ENCODE results near the gene IGSF9.

The IGSF9 gene, protein sequence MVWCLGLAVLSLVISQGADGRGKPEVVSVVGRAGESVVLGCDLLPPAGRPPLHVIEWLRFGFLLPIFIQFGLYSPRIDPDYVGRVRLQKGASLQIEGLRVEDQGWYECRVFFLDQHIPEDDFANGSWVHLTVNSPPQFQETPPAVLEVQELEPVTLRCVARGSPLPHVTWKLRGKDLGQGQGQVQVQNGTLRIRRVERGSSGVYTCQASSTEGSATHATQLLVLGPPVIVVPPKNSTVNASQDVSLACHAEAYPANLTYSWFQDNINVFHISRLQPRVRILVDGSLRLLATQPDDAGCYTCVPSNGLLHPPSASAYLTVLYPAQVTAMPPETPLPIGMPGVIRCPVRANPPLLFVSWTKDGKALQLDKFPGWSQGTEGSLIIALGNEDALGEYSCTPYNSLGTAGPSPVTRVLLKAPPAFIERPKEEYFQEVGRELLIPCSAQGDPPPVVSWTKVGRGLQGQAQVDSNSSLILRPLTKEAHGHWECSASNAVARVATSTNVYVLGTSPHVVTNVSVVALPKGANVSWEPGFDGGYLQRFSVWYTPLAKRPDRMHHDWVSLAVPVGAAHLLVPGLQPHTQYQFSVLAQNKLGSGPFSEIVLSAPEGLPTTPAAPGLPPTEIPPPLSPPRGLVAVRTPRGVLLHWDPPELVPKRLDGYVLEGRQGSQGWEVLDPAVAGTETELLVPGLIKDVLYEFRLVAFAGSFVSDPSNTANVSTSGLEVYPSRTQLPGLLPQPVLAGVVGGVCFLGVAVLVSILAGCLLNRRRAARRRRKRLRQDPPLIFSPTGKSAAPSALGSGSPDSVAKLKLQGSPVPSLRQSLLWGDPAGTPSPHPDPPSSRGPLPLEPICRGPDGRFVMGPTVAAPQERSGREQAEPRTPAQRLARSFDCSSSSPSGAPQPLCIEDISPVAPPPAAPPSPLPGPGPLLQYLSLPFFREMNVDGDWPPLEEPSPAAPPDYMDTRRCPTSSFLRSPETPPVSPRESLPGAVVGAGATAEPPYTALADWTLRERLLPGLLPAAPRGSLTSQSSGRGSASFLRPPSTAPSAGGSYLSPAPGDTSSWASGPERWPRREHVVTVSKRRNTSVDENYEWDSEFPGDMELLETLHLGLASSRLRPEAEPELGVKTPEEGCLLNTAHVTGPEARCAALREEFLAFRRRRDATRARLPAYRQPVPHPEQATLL

DNA sequence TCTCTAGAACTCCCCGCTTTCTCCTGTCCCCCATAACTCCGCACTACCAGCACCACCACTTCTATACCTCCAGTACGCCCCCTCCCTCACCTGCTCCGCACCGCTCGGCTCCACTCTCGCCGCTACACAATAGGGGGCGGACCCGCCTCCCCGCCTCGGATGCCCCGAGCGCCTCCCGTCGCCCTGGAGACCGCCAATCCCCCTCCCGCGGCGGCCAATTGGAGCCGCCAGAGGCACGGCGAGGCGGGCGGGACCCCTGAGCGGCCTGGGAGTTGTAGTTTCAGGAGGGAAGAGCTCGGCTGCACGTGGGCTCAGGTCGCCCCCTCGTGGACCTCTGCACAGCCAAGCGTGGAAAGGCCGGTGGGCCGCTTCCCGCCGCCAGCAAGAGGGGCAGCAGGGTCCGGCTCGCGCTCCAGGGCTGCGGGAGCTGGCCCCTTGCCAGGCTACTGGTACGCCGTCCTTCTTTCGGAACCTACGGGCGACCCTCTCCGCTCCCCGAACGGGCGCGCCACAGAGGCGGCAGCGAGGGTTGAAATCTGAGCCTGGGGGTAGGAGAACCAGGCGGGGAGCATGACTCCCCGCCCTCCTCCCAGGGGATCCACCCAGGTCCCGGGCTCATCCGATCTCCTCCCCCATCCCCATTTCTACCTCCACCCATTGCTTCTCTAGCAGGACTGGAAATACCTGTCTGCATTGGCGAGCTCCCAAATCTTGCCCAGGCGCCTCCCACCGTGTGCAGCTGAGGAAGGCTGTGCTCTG is at the start of gene IGSF9:
IGSF9 (minus strand) TSS at position 131 of the 759 bp plus-strand sequence. CDS start 2,159 bp downstream, outside the sequence.
- peak; percentile 64 for DNase-seq

DNA sequence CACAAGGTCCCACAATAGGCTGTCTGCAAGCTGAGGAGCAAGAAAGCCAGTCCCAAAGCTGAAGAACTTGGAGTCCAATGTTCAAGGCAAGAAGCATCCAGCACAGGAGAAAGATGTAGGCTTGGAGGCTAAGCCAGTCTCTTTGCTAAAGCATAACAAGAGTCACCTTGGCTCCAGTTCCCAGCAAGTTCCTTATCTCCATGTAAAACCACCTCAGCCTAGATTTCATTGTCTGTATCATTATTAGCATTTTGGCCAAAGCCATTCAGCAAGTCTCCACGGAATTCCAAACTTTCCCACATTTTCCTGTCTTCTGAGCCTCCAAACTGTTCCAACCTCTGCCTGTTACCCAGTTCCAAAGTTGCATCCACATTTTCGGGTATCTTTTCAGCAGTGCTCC is 49.5 kb upstream of the IGSF9 start:
- DNase-seq, result no peak

DNA sequence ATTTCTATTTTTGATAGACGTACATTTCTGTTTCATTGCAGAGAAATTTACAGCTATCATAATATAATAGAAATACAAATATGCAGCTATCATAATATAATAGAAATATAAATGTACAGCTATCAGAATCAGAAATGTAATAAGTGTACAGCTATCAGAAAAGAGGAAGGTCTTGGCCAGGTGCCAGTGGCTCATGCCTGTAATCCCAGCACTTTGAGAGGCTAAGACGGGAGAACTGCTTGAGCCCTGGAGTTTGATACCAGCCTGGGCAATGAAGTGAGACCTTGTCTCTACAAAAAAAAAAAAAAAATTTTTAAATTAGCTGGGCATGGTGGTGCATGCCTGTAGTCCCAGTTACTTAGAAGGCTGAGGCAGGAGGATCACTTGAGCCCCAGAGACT is 48.5 kb upstream of the IGSF9 start:
- no peak for DNase-seq

DNA sequence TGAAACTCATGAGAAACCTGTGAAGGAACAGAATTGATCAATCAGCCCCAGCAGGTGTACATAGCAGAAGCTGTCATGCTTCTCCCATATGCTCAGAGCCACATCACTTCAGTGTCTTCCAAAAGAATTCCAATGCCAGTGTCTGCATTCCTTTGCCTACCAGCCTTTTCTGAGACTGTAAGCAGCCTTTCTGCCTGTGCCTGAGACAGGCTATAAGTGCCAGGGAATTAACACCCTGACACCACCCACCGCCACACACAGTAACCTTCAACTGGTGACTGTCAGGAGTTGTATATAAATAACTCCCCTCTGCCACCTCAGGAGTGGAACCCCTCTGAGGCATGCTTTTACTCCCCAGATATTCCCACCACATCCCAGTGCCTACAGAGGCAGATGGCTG is 46.7 kb upstream of the IGSF9 start:
- DNase-seq, result no peak

DNA sequence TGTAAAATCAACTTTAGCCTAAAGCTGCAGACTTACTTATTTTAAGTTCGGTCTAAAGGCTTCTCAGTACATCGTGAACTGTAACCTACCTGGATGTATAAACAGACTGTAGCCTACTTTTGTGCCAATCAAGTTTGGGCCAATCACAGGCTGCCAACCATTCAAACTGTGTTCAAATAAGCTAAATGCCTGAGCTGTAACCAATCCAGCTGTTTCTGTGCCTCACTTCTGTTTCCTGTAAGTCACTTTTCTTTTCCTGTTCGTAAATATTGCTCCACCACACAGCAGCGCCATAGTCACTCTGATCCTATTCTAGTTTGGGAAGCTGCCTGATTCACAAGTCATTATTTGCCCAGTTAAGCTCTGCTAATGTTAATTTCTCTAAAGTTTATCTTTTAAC is 46.1 kb upstream of the IGSF9 start:
- DNase-seq, result peak; percentile 18

DNA sequence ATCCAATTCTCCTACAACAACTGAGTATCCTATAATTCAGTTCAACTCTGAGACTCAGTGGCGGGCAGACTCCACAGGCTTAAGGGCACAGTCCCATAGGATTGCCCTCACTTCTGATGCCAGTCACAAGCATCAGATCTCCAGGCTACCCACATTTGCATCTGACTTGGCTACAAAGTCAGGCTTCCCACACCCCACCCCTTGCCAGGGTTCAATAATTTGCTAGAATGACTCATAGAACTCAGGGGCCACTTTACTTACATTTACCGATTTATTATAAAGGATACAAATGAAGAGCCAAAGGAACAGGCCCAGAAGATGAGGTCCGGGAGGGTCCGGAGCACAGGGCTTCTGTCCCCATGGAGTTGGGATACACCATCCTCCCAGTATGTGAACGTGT is 44.6 kb upstream of the IGSF9 start:
- DNase-seq, result no peak

DNA sequence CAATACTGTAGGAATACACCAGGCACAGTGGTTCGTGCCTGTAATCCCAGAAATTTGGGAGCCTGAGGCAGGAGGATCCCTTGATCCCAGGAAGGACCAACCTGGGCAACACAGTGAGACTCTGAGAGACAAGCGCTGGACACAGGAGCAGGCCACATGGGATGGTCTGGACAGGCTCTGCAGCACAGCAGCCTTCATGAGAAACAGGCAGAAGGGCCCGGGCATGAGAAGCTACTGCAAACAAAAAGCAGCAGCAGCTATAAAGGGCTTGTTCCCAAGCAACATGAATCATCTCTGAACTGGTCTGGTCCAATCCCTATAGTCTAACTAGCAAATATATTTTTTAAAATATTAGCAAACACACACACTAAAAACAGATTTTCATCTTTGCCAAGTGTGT is 44.2 kb upstream of the IGSF9 start:
- no peak for DNase-seq

DNA sequence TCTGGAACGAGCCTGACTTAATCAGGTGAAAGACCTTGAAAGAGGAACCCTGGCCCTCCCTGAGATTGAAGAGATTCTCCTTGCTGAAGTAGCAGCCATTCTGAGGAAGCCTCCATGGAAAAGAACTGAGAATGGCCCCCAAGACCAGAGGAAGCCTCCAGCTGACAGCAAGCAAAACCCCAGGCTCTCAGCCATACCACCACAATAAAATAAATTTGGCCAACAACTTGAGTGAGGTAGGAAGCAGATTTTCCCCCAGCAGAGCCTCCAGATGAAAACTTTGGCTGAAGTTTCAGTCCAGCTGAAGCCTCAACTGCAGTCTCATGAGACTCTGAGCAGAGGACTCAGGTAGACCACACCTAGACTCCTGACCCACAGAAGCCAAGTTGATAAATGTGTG is 42.6 kb upstream of the IGSF9 start:
- no peak for DNase-seq

DNA sequence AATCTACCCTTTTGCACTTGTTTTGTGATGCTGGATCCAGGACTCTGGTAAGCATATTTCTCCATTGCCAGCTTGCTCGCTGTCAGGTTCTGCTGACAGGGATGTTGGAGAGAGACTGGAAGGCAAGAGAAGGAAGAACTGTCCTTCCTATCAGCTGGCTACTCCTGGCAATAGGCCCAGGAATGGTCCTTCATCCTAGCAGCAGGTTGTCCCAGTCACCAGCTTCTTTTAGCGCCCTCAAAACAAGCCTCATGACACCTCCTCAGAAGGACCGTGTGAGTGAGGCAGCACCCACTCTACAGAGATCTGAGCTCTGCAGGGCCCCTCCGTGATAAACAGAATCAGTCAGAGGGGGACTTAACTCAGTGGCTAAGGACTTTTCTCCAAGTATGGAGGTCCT is 41.8 kb upstream of the IGSF9 start:
- DNase-seq, result no peak

DNA sequence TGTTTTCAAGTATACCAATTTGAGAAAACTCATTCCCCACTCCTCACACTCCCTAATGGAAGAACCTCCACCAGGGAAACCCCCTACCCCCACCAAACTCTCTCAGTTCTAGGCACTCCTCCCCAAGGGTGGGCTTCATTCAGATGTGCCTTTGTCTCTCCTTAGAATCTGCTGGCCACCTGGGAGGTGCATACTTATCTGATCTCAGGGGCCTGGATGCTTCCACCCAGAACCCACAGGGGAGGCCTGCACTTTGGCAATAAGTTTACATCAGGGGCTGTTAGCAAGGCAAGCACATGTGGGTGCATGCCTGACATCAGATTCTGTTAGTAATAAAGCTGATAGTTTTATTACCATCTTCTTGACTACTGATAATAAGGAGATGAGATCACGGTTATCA is 41.1 kb upstream of the IGSF9 start:
- DNase-seq, result no peak

DNA sequence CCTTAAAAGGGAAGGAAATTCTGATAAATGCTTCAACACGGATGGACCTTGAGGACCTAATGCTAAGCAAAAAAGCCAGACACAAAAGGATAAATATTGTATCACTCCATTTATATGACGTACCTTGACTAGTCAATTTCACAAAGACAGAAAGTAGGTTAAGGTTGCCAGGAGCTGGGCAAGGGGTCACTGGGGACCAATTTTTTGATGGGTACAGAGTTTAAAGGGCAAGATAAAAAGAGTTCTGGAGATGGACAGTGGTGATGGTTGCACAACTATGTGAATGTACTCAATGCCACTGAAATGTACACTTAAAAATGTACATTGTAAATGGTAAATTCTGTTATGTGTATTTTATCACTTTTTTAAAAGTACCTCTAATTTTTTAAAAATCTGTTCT is 40.7 kb upstream of the IGSF9 start:
- no peak for DNase-seq

DNA sequence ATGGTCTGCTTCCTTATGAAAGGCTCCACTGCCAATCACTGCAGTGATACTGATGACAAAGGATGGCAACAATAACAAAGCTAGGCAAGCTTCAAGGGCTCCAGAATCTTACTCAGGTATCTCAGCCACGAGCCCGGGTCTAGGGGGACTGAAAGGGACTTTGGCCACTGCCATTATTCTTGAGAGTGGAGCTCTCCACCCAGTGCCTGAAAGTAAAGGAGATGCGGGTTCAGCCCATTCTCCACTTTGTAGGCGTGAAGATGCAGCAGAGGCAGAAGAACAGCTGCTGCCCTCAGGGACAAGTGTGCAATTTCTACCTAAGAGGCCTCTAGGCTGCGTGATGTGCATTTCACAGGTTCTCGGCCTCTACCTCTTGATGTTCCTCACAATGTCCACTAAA is 40.1 kb upstream of the IGSF9 start:
- DNase-seq, result no peak

DNA sequence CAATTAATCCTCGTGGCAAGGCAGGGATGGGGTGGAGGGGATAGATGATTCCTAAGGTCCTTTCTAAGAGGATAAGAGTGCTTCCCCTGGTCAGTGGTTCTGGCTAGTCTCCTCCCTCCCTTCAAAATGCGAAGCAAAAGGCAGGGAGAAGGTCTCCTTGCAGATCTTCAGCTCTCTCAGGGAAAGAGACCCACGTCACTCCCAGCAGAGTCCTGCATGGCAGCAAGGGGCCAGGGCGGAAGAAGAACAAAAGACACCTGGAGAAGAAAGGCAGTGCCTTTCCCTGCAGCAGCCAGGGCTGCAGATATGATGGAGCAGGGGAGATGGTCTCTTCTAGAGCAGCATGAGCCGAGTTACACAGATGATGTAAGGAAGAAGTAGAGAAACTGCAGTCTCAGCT is 38.3 kb upstream of the IGSF9 start:
- DNase-seq, result no peak

DNA sequence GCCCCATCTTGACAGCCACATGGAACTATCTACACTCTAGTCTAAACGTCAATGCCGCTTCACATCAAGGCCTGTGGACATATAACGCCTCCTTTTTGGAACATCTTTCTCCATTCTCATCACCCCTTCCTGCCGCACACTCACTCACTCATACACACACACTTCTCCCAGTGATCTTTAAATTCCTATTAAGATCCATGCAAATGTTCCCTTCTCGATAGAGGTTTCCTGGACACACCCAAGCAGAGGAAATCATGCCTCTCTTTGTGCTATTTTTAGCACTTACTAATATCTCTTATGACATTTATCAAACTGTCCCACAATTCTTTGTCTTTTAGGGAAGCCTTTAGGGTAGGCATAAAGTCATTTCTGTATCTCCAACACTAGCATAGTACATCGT is 36.9 kb upstream of the IGSF9 start:
- no peak for DNase-seq

DNA sequence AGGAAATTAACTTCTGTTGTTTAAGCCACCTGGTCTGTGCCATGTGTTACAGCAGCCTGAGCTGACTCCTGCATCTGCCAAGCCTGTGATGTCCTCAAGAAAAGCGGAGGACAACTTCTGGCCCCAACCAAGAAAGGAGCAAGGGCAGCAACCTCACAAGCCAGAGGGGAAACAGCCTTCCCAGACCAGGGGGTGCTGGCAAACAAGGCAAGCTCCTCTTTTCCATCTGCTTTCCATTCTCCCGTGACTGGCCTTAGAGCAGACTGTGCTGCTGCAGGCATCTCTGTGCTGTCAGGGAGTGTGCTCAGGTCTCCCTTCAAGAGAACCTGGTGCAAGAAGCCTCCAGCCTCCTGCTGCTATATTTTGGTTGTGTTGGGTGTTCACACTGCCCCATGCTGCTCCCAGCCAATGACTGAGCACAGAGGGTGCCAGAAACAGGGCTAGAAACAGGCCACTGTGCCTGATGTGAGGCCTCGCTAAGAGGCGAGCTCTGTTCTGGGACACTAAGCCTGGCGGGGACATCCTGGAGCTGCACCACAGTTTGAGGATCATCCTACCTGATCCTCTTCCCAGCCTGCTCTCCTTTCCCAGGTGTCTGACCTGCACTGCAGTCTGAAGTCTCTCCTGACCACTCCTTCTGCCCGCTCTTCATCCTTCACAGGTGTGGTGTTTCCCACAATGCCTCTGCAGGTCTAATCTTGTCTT is 36.1 kb upstream of the IGSF9 start:
- DNase-seq, result no peak

DNA sequence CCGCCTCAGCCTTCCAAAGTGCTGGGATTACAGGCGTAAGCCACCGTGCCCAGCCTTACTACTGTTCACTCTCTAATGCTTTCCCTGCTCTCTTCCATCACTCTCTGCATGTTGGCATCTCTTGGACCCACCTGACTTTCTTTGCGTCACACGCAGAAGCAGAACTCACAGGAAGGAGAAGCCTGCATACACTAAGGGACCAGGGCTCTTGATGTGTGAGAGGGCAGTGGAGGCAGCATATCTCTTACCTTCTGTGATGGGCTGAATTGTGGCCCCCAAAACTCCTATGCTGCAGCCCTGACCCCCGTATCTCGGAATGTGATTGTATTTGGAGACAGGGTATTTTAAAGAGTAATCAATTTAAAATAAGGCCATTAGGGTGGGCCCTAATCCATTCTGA is 35.4 kb upstream of the IGSF9 start:
- DNase-seq, result no peak

DNA sequence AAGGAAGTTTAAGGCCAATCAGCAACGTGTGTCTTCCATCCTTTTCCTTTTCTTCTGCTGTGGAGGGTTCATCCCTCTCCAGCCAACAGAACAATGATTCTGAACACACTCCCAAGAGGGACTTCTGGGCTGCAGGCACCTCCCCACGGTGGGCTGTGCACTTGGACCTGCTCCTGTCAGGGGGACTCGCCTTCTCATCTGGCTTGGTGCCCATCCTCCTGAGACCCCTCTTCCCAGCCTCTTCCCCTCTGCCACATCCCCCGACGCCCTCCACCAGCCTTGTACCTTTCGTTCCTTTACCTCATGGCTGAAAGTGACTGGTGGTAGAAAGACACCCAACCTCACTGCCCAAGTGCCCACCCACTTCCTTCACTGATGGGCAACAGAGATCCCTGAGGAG is 34.7 kb upstream of the IGSF9 start:
- no peak for DNase-seq

DNA sequence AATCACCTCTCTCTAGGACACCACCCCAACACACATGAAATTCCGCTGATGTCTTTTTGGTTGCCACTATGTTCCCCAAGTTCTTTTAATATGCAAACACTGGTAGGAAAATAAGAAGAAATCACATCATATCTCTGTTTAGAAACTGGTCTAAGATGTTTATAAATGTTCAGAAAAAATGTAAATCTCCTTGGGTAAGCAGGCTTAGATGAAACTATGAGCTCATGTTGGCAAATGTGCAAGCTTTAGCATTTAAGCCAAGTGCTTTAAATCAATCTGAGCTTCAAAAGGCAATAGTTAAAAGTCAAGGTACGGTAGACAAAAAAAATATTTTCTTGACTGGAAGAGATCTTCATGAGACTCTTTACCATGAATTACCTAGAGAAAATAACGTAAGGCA is 33.8 kb upstream of the IGSF9 start:
- no peak for DNase-seq

DNA sequence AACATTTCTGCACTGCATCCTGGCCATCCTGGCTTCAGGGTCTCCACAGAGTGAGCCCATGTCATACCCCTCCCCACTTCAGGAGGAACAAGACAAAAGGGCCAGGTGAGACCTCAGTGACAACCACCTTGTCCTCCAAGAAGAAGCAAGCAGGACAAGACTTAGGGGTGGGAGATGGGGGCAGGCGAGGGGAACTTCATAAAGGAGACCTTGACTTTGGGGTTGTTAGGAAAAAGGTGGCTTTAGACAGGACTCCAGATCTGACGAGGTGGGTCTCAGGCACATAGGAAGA is 32.6 kb upstream of the IGSF9 start:
- DNase-seq, result no peak

DNA sequence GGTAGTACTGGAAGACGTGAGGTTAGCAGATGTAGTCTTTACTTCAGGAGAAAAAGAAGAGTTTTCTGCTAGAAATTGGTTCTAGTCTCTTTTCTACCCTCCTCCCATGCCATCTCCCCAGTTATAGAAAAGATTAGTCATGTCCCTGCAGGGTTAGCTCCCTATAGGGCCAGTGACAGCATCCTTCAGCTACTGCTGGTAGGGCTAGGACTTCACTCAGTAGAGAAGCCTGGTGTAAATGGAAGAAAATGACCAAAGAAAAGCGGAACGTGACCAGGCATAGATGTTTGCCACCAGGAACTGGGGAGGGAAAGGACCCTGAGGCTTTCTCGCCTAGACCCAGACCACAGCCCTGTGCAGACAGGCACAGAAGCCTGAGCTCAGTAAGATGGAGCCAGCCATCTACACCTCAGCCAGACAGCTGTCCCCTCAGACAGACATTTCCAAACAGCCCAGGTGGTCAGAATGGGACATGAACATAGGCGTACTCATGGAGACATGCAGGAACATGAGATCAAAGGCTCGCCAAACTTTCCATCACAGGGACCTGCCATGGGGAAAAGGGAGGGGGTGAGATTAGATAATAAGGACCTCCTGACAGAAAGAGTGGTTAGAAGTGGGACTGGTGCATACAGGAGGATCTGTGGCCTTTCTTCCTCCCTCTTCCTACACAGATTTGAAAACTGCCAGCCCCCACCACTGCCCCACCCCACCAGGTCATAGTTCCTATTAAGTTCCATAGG is 32.1 kb upstream of the IGSF9 start:
- no peak for DNase-seq

DNA sequence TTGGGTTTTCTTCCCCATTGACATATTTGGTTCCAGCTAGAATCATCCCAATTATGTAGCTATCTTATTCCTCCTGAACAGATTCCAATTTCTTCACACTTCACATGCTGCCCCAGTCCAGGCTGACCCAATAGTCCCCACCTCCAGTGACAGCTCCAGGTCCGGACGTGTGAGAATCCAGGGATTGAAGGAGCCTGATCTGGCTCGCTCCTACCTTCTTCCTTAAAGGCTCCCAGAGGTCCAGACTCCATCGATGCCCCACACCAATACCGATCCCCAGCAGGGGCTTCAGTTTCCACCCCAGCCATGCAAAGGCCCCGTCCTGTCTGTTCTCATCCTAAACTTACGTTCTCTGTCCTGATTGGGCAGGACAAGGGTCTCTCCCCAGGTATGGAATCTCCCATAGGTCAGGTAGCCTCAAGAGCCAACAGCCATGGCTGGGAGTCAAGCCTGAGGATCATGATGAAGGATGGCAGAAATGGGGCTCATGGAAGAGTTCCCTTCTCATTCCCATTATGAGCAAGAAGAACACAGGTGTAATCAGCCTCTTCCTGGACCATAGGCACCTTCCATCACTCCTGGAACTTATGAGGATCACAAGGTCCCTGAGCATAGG is 29.0 kb upstream of the IGSF9 start:
- DNase-seq, result no peak
